HT-29 (cell line): ENCODE data around the gene MAPKAPK3. TPM values are rescaled to one million over a fixed set of nuclear protein-coding genes. Genes with fewer than 3 reads are reported as not detected.

Source experiments
- DNase-seq: peaks from one replicate; pipeline ENCODE4 v3.0.0-alpha.2; 2015; ENCODE audit warnings: low spot score
- total RNA-seq: library from RNA; depleted of rRNA; stranded (reverse); fragments of >200 nt; shearing (Covaris generic); gene quantifications from 2 replicates; pipeline ENCODE4 v1.2.3, GENCODE V29; 2014

MAPKAPK3 gene
- total RNA-seq, 1 experiment from 2014 or later: 35.7 TPM

GRCh38 chr3:50608278-50608677, 8.7 kb upstream of the MAPKAPK3 start:
- no peak for DNase-seq

GRCh38 chr3:50609071-50609762, 7.7 kb upstream of the MAPKAPK3 start:
- no peak for DNase-seq

GRCh38 chr3:50609763-50610085, 7.2 kb upstream of the MAPKAPK3 start:
- no peak for DNase-seq

DNA sequence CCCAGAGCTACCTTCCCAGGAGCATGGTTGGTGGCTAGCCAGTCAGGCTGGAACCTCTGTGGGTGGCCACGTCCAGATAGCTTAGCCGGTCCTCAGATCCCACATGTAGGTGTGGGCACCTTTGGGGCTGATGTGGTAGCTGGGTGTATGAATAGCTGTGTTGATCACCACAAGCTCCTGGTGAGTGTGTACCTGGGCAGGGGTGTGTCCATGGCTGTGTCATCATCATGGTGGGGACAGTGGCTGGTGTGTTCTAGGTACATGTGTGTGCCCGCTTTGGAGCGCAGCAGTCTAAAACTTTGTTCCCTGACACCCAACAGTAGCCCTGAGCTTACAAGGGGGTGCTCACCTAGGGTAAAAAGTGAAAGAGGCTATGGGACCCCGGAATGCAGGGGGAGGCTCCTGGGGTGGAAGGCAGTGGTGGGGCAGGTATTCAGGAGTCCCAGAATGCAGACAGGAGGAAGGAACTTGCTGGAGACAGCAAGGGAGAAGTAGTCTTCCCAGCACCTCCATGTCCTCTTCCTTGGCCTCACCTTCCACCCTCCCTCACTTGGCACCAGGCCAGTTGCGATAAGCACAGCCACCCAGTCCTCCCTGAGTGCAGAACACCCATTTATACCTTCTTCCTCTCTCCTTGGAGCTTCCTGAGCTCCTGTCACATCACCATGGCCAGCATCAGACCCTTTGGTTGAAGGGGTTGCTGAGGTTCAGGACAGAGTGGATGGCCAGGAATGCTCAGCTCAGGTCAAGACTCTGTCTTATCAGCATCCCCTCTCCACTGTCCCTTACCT, 6.6 kb upstream of the MAPKAPK3 start:
- DNase-seq: peak; percentile 43

DNA sequence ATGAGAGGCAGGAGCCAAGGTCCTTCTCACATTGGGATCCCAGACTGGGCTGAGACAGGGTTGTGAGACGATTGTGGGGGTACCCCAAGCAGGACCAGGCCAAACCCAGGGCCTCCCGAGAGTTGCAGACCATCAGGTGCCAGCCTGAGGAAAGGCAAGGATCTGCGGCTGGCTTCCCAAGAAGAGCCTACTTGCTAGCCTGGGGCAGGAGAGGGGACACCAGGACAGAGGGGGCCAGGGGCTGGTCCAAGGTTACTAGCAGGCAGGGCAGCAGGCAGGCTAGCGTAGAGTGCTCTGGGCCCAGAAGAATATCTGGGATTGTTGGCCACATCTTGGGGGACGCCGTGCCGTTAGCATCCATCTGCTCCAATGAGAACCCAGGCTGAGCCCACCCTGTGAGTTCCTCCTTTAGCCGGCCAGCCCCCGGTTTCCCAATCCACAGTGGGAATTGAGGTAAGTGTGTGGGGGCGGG, 5.9 kb upstream of the MAPKAPK3 start:
- no peak for DNase-seq

- DNase-seq: peak; percentile 81
These were observed 5.3 kb upstream of the MAPKAPK3 start, which contains the start of gene CISH for GRCh38 chr3:50611464-50612233. Gene CISH, minus strand, starts transcription at chr3:50611774. Its CDS starts 124 bp downstream, at chr3:50611650.

GRCh38 chr3:50612234-50612882, 4.6 kb upstream of the MAPKAPK3 start:
- no peak for DNase-seq

DNA sequence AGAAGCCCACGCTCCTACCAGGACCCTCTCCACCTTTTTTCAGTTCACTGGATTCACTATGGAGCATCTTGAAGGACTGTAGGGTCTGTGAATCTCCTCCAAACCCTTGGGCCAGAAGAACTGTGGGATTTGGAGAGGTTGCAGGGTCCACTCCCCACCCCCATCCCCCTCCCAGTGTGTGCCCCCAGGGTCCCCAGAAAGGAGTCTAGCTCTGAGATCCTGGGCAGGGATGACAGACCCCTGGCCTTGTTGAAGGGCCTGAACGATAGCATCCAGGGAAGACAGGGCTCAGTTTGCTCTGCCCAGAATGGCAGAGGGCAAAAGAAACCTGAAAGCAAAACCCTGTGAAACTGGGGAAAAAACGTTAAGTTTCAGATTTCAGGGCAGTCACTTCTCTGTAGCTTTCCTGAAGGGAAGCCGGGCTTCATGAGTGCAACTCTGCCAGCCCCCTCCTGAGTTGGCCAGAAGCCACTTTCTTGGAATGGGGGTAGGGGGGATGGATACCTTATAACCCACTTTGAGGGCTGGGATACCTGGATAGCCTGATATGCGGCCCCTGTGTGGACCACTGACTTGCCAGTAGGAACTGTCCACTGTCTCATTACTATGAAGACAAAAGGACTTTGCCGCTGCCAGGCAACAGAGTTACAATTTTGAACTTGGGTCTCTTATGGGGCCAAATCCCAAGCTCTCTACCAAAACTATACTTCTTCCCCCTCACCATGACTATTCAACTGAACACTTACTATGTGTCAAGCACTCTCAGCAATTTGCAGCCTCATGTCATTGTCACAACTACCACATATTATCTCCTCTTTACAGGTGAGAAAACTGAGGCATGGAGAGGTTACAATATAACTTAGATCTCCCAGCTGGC, 3.7 kb upstream of the MAPKAPK3 start:
- DNase-seq: no peak

DNA sequence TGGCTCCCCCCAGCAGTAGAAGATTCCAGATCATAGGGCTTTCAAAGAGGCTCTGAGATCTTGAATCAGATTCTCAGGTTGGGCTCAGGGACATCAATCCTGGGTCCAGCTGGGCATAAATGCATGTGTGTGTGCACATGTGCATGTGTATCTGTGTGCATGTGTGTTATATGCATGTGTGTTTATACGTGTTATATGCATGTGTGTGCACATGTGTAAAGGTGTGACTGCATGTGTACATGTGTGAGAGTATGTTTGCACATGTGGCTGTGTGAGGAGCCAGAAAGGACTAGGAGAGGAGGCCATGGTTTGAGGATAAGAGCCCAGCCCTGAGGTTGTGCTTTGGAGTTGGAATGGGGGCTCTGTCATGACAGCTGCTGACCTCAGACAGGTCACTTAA, 1.8 kb upstream of the MAPKAPK3 start:
- no peak for DNase-seq

DNA sequence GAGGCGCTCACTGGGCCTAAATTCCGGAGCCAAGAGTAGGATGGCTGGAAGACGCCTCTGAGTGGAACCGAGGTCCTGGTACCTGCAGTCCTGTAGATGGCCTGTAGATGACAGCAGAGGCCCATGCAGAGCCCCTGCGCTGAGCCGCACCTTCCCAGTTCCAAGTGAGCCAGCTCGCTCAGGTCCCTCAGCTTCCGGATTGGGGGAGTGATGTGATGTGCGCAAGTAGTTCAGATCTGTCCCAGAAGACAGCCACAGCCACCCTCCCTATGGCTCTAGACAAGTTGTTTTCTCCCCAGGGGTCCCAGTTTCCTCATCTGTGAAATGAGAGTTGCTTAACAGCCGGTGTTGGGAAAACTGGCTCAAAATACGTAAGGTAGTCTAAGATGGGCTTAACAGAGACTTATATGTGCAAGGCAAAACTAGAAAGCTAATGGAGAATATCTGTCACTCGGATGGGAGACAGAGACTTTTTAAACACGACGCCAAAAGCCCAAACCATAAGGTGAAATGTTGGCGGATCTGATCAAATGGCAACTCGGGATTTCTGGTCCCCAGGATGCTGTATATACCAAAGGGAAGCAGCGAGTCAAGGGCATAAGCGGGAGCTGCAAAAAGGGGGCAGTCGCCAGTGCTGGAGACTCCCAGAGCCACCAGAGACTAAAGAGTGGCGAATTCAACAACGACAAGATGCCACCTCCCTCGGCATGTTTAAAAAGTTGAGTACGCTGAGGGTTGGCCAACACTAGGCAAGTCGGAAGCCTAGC, 765 bp upstream of the MAPKAPK3 start:
- peak; percentile 76 for DNase-seq

DNA sequence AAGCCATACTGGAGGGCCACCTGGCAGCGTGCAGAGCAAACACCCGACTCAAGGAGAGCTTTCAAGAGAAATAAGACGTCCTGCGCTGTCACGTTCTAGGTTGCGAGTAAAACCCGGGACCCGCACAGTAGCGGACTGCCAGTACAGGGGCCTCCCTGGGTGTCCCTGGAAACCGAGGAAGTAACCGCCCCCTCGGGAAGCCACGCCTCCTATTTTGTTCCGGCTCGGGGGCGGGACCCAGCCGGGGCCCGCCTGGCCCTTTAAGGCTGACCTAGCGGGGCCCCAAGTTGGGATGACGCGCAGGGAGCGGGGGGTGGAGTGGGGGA, 218 bp upstream of the MAPKAPK3 start:
- DNase-seq: peak; percentile 77

GRCh38 chr3:50617911-50618481, 1.0 kb downstream of the MAPKAPK3 start:
- DNase-seq: no peak

DNA sequence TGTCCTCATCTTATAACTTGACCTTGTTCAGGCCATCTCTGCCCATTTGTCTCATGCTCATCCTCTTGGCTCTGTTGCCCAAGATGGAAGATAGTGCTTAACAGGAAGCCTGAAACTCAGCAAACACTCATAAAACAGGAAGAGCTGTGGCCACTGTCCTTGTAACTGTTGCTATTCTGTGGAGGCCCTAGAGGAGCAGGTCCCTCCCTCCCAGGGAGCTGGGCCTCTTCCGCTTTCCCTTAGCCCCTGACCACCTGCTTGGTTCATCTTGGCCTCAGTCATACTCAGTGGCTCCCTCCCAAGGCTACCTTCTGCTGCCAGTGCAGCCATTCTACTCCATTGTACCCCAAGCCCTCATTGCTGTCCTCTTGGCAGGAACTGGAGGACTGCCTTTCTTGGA, 3.5 kb downstream of the MAPKAPK3 start:
- DNase-seq: no peak

- DNase-seq: no peak
These were observed 3.9 kb downstream of the MAPKAPK3 start for GRCh38 chr3:50620820-50621219.

DNA sequence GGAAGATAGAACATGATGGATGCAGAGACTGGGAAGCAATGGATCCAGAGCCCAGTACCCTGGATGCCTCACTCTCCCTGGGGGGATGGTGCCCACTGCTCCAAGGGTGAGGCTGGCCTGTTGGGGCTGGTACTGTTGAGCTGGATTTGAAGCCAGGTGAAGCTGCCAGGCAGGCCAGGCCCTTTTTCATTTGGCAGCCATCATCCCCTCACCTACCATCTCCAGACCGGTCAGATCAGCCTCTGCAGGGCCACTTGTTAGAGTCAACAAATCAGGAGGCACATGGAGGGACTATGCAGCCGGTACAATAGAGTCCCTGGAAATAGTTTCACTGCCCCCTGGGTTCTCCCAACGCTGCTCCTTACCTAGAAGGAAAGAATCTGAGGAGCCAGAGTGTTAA, 5.9 kb downstream of the MAPKAPK3 start:
- no peak for DNase-seq

- DNase-seq: no peak
These were observed 7.0 kb downstream of the MAPKAPK3 start for GRCh38 chr3:50623840-50624474.

DNA sequence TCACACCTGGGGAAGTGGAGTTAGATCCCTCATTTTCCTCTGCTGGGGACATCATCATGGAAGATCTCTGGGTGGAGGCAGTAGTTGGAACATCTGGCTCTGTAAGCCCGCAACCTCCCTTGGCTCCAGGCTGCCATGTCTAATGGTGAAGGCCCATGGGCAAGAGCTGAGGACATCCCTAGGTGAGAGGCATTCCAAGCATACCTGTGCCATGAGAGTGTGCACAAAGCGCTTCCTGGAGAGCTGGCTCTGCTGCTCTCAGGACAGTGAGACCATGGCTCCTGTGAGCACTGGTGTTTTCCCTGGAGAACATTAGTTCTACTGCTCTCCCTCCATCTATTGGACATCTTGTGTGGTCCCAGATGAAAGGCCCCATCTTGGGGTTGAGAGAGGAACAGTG, 7.7 kb downstream of the MAPKAPK3 start:
- DNase-seq: no peak

DNA sequence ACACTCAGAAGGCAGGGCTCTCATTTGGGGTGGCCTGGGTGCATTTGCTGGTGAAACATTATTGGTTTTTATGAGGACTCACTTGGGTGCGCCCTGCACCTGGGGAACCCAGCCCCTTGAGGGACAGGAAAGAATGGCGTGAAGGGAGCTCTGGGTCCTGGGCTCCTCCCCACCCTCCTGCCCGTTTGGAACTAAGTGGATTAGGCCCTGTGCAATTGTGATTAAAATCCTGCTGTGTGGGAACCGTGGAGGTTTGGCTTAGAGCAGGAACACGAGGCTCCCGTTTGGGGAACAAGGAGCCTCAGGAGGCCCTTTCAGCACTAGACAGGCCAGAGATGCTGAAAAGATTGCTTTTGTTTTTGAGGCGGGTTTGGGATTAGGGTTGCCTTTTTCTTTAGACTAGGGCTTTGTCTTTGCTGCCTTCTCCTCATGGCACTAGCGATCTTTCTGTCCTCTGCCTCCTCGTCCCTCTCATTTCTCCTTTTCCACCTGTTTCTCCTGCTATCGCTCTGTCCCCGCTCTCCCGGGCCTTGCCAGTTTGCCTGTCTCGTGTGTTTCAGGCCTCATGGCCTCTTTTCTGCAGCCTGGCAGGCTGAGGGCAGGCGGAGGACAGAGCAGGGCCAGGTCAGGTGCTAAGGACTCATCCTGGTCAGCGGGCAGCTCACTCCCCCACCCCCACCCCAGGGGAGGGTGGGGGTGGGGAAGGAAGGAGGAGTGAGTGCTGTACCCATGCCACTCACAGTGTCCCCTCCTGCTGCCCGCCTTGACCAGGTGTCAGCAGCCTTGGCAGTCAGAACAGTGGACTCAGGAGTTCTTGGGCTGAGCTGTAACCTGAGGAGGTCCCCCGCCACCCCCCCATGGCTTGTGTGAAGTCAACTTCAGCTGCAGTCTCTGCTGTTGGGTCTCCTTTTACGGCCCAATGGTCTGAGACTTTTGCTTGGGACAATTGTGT, 8.6 kb downstream of the MAPKAPK3 start:
- DNase-seq: no peak
